Omental fat pad (tissue), 4 donors: ENCODE measurements around the gene TMUB2. TPM values are rescaled to one million over a fixed set of nuclear protein-coding genes. Genes with fewer than 3 reads are reported as not detected.
A peak's percentile ranks its signal among the peaks of the same experiment; 100 is the strongest.

Experiments
- ATAC-seq: fragments of 150-250 bp; one replicate; pipeline ENCODE4 v1.9.1; 2016; ENCODE audit warnings: mild to moderate bottlenecking, moderate library complexity; ENCODE audit not compliant: low FRiP score
- DNase-seq: peaks from one replicate; pipeline ENCODE4 v3.0.0-alpha.2; 2019; ENCODE audit warnings: low spot score
- CTCF ChIP-seq, 3 donors: fragments of 450-650 bp; IDR thresholded peaks; one replicate each; pipeline ENCODE4 v1.5.1; 2016 to 2017; ENCODE audit warnings: antibody characterized with exemption in 3 of 3, mild to moderate bottlenecking in 3 of 3, moderate library complexity in 2 of 3
- total RNA-seq, 4 donors: library from RNA; depleted of rRNA; stranded (reverse); fragments of >200 nt; gene quantifications; one replicate each; pipeline ENCODE4 v1.1.0, GENCODE V29; 2016

Gene TMUB2
- total RNA-seq, 4 donors from 2014 or later, result 31.7 to 41.2 (median 35.8) TPM

GRCh38 chr17:44170135-44170498, 16.7 kb upstream of the TMUB2 start:
- DNase-seq (no peak), ATAC-seq (no peak)
- no peak for TF ChIP-seq CTCF (IDR thresholded peaks at IDR 0.05)

DNA sequence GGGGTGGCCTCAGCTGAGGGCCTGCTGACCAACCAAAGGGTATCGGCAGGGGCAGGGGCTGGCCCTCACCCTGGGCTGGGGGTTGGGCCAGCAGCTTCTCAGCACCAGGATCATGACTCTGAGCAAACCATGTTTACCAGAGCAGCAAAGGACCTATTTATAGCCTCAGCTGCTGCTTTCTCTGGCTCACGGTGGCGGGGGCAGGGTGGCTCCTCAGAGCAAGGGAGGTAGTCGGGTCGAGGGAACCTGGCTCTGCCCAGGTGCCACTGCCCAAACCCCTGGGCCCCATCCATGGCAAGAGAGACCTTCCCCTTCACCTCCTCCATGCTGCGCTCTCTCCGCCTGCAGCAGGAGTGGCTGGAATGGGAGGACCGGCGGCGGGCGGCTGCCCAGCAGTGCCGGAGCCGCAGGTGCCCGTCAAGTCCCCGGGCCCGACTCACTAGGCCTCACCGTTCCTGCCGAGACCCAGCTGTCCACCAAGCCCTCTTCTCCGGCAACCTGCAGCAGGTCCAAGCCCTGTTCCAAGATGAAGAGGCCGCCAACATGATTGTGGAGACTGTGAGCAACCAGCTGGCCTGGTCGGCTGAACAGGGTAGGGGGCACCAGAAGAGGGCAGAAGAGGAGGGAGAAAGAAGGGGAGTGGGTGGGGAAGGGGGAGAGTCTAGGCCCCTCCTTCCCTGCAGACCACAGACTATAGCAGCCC, 16.1 kb upstream of the TMUB2 start, which contains the start of gene ASB16:
Gene ASB16, plus strand, starts transcription at position 206 of the 703 bp plus-strand sequence. Its CDS starts 86 bp downstream, at position 292.
- TF ChIP-seq CTCF (IDR thresholded peaks at IDR 0.05), result no peak
- ATAC-seq, result no peak

GRCh38 chr17:44171931-44172455, 14.8 kb upstream of the TMUB2 start:
- TF ChIP-seq CTCF (IDR thresholded peaks at IDR 0.05), result no peak
- ATAC-seq, result no peak
- no peak for DNase-seq

More for the DNA sequence above, 16.1 kb upstream of the TMUB2 start, which contains the start of gene ASB16:
- DNase-seq, result no peak

GRCh38 chr17:44174427-44174826, 12.3 kb upstream of the TMUB2 start:
- ATAC-seq (no peak), DNase-seq (no peak)
- TF ChIP-seq CTCF (IDR thresholded peaks at IDR 0.05), result no peak

- ATAC-seq (no peak), DNase-seq (no peak)
- no peak for TF ChIP-seq CTCF (IDR thresholded peaks at IDR 0.05)
Observed at GRCh38 chr17:44176257-44176656, 10.5 kb upstream of the TMUB2 start.

DNA sequence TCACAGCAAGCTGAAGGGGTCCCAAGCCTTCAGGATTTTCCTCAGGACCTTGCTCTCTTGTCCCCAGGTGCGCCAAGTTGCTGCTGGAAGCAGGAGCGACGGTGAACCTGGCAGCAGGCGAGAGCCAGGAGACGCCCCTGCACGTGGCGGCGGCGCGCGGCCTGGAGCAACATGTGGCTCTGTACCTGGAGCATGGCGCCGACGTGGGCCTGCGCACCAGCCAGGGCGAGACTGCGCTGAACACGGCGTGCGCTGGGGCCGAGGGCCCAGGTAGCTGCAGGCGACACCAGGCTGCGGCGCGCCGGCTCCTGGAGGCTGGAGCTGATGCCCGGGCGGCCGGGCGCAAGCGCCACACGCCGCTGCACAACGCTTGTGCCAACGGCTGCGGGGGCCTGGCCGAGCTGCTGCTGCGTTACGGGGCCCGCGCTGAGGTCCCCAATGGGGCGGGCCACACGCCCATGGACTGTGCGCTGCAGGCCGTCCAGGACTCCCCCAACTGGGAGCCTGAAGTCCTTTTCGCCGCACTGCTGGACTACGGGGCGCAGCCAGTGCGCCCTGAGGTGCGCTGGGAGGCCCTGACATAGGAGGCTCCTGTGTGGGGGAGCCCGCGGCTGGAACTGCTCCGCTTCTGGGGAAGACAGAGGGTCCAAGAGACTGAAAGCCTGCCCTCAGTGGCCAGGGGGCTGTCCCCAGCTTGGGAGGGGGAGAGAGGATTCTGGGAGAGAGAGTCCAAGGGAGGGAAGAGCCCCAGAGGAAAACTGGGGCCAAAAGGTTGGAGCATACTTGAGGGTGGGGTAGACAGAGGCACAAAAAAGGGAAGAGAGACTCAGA, 9.9 kb upstream of the TMUB2 start:
- TF ChIP-seq CTCF (IDR thresholded peaks at IDR 0.05), result no peak
- peak; percentile 28 for ATAC-seq
- no peak for DNase-seq
